Measurements from ENCODE around the gene DDR2.

DDR2 gene

DNA sequence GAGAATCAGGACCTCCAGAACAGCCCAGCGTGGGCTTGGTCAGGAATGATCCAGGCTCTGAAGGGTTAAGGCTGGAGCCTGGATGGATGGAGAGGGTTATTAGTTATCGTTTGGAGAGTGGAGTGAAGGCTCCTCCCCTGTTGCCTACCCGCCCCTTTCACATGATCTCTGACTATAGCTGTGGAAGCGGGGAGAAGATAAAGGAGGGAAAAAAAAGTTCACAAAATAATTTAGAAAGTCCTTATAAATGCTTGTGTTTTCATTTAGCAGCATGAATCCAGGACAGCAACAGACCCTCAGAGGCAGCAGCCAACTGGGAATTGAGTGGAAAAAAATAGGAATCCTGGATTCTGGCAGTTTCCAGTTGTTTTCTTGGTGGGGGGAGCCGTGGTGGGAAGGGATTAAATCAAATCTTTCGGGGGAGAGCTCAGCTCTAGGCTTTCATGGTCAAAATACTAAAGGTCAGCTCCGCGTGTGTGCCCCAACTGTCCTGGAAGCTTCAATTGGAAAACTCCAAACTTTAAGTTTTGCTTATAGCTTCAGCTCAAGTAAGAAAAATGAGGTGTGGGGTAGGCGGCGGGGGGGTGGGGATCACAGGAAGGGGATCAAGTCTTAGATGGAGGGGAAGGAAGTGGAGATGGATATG, 595 bp upstream of the DDR2 start:
- no peak for DNase-seq

DNA sequence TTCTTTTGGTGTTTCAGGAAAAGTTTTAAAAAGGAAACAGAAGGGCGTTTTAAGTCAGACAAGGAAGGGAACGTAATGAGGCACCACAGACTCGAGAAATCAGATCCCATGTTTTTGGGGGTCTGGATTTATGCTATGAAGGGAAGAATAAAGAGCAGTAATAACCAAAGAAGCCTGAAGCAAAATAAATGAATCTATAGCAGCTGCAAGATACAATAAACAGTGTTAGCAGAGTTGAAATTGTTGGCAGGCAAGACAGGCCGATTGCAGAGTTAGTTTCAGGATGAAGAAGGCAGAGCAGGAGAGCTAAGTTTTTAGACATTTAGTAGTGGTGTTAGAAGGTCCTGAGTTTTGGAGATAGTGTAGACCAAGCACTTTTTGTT, 425 bp downstream of the DDR2 start:
- no peak for DNase-seq

DNA sequence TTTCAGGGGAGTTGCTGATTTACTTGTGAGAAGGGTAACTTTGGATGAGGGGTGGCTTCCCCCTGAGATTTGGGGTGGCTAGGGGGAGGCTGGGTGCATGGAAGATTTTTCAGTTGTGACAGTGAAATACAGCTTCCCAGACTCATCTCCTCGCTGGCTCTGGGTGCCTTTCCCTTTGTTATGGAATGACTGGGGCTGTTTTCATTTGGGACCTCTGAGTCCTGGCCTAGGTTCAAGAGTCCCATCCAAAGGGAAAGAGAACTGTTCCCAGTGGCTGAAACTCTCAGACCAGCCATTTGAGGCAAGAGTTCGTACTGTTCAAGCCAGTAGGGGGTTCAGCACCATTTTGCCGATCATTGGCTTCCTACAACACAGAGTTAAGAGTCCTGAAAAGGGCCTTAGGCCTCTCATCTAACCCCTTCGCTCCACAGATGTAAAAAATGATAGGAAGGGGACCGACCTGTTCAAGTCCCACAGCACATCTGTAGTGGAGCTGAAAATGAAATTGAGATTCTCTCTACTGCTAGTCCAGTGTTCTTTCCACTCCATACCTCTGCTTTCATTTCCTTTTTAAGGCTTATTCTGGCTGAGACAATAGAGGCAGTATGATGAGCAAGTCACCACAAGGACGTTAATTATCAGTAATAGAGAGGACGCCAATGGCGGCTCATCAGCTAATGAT, 958 bp downstream of the DDR2 start:
- no peak for DNase-seq

DNA sequence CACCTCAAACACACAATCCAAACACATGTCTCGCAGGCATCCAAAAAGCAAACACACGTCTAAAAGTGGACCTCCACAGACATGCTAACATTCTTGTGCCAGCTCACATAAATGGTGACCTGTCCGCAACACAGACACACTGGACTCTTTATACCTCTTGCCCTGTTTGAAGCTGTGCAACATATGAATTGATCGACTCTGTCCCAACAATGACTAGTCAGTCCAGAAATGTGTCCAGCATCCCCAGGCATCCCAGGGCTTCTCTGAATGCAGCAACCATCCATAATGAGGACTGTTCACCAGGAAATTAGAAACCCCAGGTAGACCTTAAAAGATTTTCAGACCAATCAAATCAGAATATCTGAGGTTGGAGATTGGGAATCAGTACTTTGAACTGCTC, 3.2 kb downstream of the DDR2 start:
- no peak for DNase-seq

DNA sequence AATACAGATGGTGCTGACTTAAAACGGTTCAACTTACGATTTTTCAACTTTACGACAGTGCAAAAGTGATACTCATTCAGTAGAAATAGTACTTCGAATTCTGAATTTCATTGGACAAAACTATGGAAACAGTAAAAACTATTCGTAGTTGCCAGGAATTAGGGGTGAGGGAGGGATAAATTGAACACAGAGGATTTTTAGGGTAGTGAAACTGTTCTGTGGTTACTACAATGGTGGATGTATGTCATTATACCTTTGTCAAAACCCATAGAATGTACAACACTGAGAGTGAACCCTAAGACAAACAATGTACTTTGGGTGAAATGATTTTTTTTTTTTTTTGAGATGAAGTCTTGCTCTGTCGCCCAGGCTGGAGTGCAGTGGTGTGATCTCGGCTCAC, 7.5 kb downstream of the DDR2 start:
- no peak for DNase-seq

DNA sequence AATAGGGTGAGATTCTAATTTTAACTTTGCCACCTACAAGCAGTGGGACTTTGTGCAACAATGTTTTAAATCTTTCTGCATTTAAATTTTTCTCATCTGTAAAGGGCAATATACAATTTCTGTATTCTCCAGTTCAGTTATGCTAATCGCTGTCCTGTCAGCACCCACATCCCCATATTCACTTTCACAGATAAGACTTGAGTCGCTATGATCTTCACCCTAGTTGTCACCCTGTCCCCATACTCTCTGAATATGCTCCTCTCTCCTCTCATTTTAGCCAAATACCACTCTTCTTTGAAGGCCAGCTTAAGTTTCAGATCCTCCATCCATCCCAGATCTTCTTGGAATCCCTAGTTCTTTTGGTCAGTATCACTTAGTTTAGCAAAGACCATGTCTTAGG, 8.8 kb downstream of the DDR2 start:
- no peak for DNase-seq

DNA sequence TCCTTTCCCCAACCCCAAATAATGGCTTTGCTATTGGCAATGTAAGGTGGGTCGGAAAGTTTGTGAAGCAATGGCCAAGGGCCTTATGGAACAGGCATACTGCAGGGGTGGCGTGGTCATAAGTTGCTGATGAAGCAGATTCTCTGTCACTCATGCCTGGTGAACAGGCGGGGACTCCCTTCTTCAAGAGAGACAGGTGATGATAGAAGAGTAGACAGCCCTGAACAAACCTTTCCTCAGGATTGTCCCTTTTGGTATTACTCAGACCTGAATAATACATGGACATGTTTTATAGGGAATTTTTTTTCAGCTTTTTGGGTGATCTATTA, 12.7 kb downstream of the DDR2 start:
- DNase-seq: no peak

DNA sequence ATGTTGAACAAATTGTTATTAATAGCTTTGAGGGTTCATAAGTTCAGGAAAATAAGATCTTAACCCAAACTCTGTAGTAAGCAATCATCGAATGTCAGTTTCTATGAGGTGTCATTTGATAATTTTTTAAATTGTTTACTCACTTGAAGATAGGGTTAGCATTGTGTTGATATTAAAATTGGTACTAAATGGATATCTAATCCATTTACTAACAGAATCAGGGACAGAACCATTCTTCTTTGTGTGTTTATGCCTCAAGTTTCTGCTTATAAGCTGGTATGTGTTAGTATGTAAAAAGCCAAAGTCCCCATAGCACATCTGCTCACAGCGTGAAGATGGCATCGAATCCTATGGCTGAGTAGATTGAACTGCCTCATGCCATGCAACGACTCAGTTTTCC, 13.4 kb downstream of the DDR2 start:
- no peak for DNase-seq

DNA sequence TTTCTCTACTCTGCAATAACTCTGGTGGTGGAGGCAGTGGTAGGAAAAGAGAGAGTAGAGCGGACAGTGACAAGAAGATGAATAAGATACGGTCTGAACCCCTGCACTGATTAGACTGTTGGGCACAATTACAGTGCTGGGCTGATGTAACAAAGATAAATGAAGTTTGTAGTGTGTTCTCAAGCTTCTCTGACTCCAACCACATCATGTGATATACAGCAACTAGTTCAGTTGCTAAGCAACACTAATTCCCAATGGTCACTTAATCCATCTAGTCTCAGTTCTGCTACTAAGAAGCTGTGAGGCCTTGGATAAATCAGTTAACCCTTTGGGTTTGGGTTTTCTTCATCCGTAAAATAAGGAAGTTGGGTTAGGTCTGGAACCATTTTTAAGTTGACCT, 17.3 kb downstream of the DDR2 start:
- no peak for DNase-seq

DNA sequence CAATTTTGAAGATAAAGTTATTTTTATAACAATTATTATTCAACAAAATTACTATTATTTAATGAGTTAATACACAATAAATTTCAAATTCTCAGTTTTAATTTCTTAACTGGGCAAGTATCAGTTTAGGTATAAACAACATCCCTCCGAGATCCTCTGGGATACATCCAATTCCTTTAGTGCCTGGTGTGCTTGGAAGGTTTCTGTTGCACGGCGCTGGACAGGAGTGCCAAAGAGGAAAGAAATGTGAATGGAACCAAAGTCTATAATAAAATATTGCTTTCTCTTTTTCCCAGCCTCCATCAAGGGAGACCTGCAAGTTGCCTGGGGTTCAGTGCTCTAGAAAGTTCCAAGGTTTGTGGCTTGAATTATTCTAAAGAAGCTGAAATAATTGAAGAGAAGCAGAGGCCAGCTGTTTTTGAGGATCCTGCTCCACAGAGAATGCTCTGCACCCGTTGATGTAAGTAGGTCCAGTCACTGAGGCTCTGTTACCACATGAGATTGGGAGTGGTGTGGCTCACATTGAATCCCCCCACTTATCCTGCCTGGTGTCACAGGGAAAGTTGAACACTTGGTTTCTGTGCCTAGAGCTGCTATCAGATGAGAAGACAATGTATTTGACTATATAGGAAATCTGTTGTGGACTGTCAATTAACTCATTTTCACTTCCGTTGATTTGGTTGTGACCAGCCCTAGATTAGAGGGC, 22.8 kb downstream of the DDR2 start:
- DNase-seq: no peak

DNA sequence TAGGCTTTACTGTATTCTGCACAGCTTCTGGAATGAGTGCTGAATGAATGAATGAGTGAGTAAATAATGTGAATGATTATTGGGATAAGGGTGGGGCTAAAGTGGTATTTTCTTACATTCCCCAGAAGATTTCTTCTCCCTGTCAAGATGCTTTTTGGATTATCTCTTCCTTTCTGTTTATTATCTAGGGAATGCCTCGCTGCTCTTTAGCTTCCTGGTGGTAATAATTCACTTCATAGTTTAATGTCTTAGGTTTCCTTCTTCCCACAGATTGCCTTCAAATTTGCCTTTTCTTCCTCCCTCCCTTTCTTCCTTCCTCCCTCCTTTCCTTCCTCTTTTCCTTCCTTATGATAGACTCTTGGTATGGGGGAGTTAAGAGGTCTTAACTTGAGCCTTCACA, 24.0 kb downstream of the DDR2 start:
- no peak for DNase-seq

DNA sequence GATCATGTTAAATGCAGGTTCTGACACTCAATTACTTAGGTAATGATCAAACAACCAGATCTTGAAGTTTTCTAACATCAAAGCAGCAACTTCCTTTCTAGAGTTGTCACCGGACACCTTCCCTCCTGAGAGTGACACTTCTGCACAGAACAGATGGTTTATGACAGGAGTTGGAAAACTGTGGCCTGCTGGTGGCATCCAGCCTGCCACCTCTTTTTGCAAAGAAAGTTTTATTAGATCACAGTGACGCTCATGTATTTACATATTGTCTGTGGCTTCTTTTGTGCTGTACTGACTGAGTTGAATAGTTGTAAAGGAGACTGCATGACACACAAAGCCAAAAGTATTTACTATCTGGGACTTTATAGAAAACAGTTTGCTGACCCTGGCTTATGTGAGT, 28.3 kb downstream of the DDR2 start:
- DNase-seq: no peak

DNA sequence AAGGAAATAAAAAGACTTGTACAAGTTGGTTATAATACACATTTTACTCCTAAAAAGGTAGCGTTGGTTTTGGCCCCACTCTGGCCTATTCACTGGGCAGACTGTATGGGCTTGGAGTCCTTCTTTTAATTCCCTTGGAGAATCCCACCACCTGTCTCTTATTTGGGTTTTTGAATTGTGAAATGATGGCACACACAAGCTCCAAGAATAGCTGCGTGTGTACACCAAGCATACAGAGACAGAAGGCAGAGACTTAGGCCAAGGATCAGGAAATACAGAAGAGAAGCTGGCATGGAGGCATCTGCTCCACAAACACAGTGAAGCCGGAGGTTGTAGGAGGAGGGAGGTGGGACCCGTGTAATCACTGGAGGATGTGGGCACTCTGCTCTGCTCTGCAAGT, 29.1 kb downstream of the DDR2 start:
- no peak for DNase-seq

DNA sequence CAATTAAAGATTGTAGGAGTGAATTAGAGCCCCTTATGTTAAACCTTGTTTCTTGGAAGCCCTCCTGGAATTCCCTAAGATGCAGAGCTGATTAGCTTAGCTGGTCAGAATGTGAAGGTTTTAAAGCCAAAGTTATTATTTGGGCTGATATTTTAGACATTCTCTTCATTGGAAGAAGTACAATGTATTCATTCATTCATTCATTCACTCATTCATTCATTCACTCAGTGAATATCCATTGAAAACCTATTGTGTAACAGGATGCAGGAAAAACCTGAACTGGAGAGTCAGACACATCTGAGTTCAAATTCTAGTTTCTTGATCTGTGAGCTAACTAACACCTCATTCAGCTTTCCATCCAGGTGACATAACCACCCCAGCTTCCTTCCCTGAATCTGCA, 29.7 kb downstream of the DDR2 start:
- no peak for DNase-seq

DNA sequence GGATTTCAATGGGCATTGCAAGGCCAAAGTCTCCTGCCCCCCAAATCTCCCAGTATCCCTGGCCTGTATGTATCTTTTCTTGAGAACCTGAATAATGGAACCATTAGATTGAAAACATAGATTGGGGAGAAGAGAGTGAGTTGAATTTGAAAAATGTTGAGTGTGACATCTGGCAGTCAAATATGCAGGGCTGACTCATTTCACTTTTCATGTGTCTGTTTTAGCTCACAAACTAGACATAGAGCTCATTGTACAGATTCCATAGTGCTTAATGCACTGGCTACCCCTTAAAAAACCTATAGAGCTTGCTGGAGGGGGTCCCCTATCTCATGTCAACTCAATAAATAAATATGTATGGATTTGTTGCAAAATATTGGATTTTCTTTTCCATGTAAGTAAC, 30.8 kb downstream of the DDR2 start:
- no peak for DNase-seq

DNA sequence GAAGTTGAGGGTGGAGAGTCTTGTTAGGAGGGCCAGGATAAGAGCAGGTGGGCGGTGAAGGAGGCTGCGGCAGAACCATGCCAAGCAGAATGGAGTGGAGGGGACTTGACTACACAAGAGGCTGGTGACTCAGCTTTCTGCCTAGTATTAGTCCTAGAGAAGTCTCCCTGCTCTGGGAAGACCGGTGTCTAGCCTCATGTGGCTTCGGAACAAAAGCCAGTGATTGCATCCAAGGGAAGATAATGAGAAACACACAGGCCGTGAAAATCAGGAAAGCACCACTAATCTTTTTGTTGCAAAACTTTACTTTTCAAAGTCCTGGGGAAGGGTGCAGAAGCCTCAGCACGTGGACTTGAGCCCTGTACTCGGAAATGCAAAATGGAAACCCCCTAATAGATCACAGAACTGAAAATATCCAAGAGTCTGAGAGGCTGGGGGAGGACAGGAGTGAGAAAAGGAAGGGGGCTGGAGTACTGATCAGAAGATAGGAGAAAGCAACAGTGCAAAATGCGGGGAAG, 31.4 kb downstream of the DDR2 start:
- DNase-seq: no peak

DNA sequence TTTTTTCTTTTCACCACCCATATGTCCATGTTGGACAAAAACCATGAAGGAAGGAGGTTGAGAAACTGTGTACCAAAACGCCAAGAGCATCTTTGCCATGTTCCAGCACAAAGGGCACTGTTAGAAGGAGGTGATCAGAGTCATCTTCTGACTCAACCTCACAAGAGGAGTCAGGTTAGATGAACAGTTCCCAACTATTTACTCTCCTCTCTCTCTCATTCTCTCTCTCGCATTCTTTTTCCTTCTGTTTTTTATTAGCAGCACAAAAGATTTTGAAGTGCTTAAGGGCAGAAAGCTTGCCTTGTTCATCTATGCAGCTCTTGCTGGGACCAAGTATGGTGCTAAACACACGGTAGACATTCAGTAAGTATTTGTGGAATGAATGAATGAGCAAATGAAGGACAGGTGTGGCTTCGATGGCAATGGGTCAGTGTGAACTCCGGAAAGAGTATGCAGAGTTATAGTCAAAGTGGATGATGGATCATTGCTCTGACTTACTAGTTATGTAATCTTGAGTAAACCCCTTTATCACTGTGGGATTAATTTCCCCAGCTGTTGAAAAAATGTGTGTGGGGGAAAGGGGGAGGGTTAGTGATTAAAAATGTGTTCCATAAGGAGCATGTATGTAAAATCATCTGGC, 33.9 kb downstream of the DDR2 start:
- no peak for DNase-seq

DNA sequence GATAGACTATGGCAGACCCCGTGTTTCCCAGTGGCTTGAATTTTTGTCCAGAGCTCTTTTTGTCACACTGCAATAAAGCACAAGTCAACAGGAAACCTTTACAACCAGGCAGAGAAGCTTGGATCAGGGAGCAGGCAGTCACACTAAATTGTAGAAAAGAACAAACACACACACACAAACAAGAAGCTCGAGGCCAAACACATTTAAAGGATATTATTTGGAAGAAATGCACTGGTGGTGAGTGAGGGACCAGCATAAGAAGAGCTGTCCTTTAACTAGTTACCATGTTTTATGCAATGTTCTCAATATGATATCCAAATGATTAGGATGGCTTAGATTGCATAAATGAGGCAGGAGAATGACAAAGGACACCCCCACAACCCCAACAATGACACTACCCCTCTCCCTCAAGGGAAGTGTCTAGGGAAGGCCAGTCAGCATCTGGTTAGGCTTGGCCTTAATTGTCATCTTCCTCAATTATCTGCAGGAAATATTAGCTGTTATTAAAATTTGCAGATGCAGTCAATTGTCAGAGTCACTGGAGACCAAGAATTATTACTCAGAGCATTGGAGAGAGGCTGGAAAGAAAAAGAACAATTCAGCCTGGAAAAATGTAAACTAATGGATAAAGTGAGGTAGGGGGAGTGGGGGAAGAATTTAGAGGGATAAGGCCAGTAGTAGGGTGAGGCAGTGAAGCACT, 35.3 kb downstream of the DDR2 start:
- no peak for DNase-seq

DNA sequence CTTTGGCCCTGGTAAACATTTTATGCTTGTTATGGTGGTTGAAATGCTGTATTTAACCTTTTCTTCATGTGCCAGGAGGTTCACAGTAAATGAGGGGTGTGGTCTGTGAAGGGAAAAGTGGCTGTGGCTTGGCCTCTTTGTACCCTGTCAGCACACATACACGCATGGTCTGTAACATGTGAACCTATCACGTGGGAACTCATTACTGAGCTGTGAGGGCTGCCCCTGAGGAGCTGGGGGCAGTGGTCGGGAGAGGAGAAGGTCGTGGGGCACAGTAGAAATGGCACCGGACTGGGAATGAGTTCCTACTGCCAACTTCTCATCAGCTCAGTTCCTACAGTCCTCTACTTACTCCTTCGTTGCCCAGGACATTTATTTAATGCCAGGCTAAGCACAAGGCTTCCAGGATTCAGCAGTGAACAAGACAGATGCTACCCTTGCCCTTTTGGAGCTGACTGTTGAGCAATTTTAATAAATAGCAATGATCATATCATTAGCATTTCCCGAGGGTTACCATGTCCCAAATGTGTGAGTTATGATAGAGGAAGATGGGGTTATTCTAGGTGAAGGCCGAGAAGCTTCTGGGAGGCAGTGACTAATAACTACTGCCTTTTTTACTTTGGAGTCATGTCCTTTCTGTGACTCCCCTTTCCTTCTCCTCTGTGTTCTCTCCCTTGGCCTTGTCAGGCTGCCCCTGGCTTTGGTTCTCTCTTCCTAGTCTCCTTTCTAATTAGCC, 38.8 kb downstream of the DDR2 start:
- DNase-seq: no peak

DNA sequence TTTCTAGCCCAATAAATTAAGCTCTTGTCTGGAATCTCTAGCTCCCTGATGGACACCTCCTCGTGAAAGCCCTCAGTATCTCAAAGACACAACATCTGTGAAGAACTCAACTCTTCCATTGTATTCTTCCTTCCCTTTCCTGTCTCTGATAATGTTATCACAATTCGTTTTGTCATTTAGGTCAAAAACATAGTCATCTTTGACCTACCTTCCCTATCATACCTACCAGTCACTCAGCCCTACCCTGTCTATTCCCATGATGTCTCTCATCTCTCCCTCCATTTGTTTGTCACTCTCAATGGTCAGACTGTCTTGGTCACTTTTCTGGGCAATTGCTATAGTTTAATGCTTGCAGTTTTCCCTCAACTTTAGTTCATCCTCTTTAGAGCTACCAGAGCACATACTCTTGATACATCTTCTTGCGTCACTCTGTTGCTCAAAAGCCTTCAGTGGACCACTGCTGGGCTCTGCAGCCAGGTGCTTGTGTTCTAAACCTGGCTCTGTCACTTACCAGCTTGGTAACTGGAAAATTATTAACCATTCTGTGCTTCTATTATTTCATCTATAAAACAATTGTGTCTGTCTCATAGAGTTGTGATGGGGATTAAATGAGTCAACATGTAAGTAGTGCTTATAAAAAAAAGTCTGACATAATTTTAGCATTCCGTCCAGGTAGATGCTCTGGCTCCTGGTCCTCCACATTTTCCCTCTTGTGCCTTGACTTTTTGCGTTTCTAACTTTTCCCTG, 39.6 kb downstream of the DDR2 start:
- no peak for DNase-seq

DNA sequence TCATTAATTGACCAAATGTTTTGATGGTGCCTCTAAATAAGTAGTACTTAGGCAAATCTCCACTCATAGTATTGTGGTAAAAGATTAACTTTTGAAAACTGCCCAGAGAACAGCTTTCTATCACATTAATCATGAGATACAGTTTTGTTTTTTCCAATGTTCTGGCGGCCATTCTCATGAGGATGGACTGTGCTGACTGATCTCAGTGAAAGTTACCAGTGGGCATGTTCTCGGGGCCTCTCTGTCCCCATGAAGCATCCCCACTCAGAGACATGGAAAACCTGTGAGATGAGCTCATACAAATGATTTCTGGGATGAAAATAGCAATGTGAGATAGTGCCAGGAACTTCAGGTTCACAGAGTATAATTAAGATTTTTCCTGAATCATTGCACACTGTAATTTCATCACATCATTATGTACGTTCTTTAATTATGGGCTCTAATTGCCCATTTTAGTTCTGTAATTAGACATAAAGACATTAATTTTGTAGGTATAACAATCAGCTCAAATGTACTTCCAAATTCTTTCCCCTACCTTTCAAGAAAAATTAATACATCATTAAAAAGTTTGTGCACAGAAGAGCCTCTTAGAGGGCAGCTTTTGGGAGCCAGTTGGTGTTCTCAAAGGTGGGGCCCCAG, 40.5 kb downstream of the DDR2 start:
- no peak for DNase-seq

All from NCI-H2107 (cell line).